IMR-90 (cell line): ENCODE results near the gene PPP3CA. TPM values are rescaled to one million over a fixed set of nuclear protein-coding genes. Genes with fewer than 3 reads are reported as not detected.

Experiments
- ATAC-seq: fragments of 200-7000 bp; cut with Tn5 transposase; 2 replicates; pipeline ENCODE4 v1.9.1; 2020; ENCODE audit warnings: low read depth, mild to moderate bottlenecking, moderate library complexity
- BruUV-seq: library from RNA; stranded (reverse); fragments of 400-500 nt; replicated peaks from 2 replicates; lab custom pipeline; 2021; lab: Mats Ljungman, UMichigan
- CTCF ChIA-PET: fragments of 300-600 bp; formaldehyde crosslinking; extraction: SDS; loops from one replicate; lab custom pipeline; 2021; ENCODE audit warnings: antibody characterized with exemption; lab: Yijun Ruan, JAX
- POLR2A ChIA-PET: fragments of 300-600 bp; sonication (Branson Sonifier 250); formaldehyde crosslinking; loops from one replicate; lab custom pipeline; 2022; ENCODE audit warnings: antibody characterized with exemption; ENCODE audit not compliant: unreplicated experiment; lab: Charles Lee
- DNase-seq: peaks from one replicate; pipeline ENCODE4 v3.0.0; 2013
- H2AFZ ChIP-seq: replicated peaks from 2 replicates; pipeline ENCODE3; 2013; ENCODE audit warnings: low read length, mild to moderate bottlenecking; ENCODE audit not compliant: poor library complexity
- H2AK5ac ChIP-seq: 2 replicates; pipeline ENCODE4 v1.6.1; 2013; ENCODE audit warnings: low read depth, low read length, inconsistent platforms
- H2AK9ac ChIP-seq: replicated peaks from 2 replicates; pipeline ENCODE3; 2013; ENCODE audit warnings: mild to moderate bottlenecking, low read depth, low read length, moderate library complexity; ENCODE audit not compliant: poor library complexity
- H2BK120ac ChIP-seq: 2 replicates; pipeline ENCODE4 v1.6.1; 2013; ENCODE audit warnings: low read depth, low read length, inconsistent platforms
- H2BK15ac ChIP-seq: 3 replicates; pipeline ENCODE4 v1.6.1; 2013; ENCODE audit warnings: low read depth, low read length, inconsistent platforms
- H2BK20ac ChIP-seq: 2 replicates; pipeline ENCODE4 v1.6.1; 2013; ENCODE audit warnings: low read depth, mild to moderate bottlenecking, inconsistent platforms, low read length, moderate library complexity
- H2BK5ac ChIP-seq: 2 replicates; pipeline ENCODE4 v1.6.1; 2013; ENCODE audit warnings: mild to moderate bottlenecking, low read depth, low read length, inconsistent platforms; ENCODE audit not compliant: poor library complexity, severe bottlenecking
- H3K14ac ChIP-seq: replicated peaks from 2 replicates; pipeline ENCODE4 v1.6.1; 2013; ENCODE audit warnings: low read depth, low read length, inconsistent platforms
- H3K18ac ChIP-seq: 2 replicates; pipeline ENCODE4 v1.6.1; 2013; ENCODE audit warnings: low read depth, low read length, control low read depth
- H3K23ac ChIP-seq: 2 replicates; pipeline ENCODE4 v1.6.1; 2013; ENCODE audit warnings: low read depth, low read length, inconsistent platforms
- H3K27ac ChIP-seq: 2 replicates; pipeline ENCODE4 v1.5.1; 2013; ENCODE audit warnings: mild to moderate bottlenecking, control low read depth, low read length; ENCODE audit not compliant: insufficient read depth
- H3K27me3 ChIP-seq: 2 replicates; pipeline ENCODE4 v1.6.1; 2013; ENCODE audit warnings: low read length; ENCODE audit not compliant: control insufficient read depth, insufficient read depth
- H3K36me3 ChIP-seq: 2 replicates; pipeline ENCODE4 v1.6.1; 2013; ENCODE audit warnings: low read length, mixed read lengths; ENCODE audit not compliant: control insufficient read depth, insufficient read depth
- H3K4ac ChIP-seq: 2 replicates; pipeline ENCODE4 v1.6.1; 2013; ENCODE audit warnings: low read depth, low read length, inconsistent platforms
- H3K4me1 ChIP-seq: 2 replicates; pipeline ENCODE4 v1.6.1; 2013; ENCODE audit warnings: low read length, mixed read lengths; ENCODE audit not compliant: control insufficient read depth, insufficient read depth
- H3K4me2 ChIP-seq: 2 replicates; pipeline ENCODE4 v1.6.1; 2013; ENCODE audit warnings: low read depth, mild to moderate bottlenecking, control low read depth, low read length, moderate library complexity
- H3K4me3 ChIP-seq: 2 replicates; pipeline ENCODE4 v1.5.1; 2013; ENCODE audit warnings: low read depth, mild to moderate bottlenecking, control low read depth, low read length, moderate library complexity; ENCODE audit not compliant: insufficient read depth
- H3K56ac ChIP-seq: 2 replicates; pipeline ENCODE4 v1.6.1; 2013; ENCODE audit warnings: low read length, inconsistent platforms; ENCODE audit not compliant: insufficient read depth; ENCODE audit errors: extremely low read depth
- H3K79me1 ChIP-seq, 2 experiments: 2 replicates each; pipeline ENCODE4 v1.6.1; 2013; ENCODE audit warnings: low read length in 2 of 2, inconsistent platforms in 1 of 2, low read depth in 1 of 2
- H3K9ac ChIP-seq: 2 replicates; pipeline ENCODE4 v1.6.1; 2013; ENCODE audit warnings: low read depth, low read length, control low read depth
- H3K9me1 ChIP-seq: 2 replicates; pipeline ENCODE4 v1.6.1; 2013; ENCODE audit warnings: low read length, inconsistent platforms; ENCODE audit not compliant: insufficient read depth
- H3K9me3 ChIP-seq: 2 replicates; pipeline ENCODE4 v1.6.1; 2013; ENCODE audit warnings: low read length; ENCODE audit not compliant: control insufficient read depth, insufficient read depth
- H4K20me1 ChIP-seq: 2 replicates; pipeline ENCODE4 v1.6.1; 2013; ENCODE audit warnings: low read length, inconsistent platforms; ENCODE audit not compliant: insufficient read depth
- H4K5ac ChIP-seq: 2 replicates; pipeline ENCODE4 v1.6.1; 2013; ENCODE audit warnings: mild to moderate bottlenecking, low read depth, low read length, control low read depth
- H4K8ac ChIP-seq, 2 experiments: 2 replicates each; pipeline ENCODE4 v1.6.1; 2013; ENCODE audit warnings: low read depth in 2 of 2, low read length in 2 of 2, control low read depth in 1 of 2, inconsistent platforms in 1 of 2
- H4K91ac ChIP-seq: 2 replicates; pipeline ENCODE4 v1.6.1; 2013; ENCODE audit warnings: low read depth, low read length, inconsistent platforms; ENCODE audit not compliant: insufficient read depth
- BHLHE40 ChIP-seq: fragments of 150-350 bp; IDR thresholded peaks from 2 replicates; pipeline ENCODE4 v1.6.1; 2016; ENCODE audit warnings: mild to moderate bottlenecking, low read depth, low read length
- CEBPB ChIP-seq: IDR thresholded peaks from 2 replicates; pipeline ENCODE4 v1.6.1; 2012; ENCODE audit warnings: low read depth, low read length, improper control_type of control experiment
- ELK1 ChIP-seq: fragments of 150-350 bp; IDR thresholded peaks from 2 replicates; pipeline ENCODE4 v1.6.1; 2016; ENCODE audit warnings: low read depth, mild to moderate bottlenecking, low read length, moderate library complexity, borderline replicate concordance
- FOS ChIP-seq: fragments of 150-350 bp; IDR thresholded peaks from 2 replicates; pipeline ENCODE4 v1.6.1; 2016; ENCODE audit warnings: low read depth, low read length
- MAFK ChIP-seq: IDR thresholded peaks from 2 replicates; pipeline ENCODE4 v1.6.1; 2012; ENCODE audit warnings: low read depth, low read length, improper control_type of control experiment
- MAZ ChIP-seq: IDR thresholded peaks from 2 replicates; pipeline ENCODE4 v1.6.1; 2012; ENCODE audit warnings: low read depth, mild to moderate bottlenecking, low read length, improper control_type of control experiment, moderate library complexity, borderline replicate concordance
- MXI1 ChIP-seq: IDR thresholded peaks from 2 replicates; pipeline ENCODE4 v1.6.1; 2012; ENCODE audit warnings: low read depth, mild to moderate bottlenecking, low read length, moderate library complexity, borderline replicate concordance
- NFE2L2 ChIP-seq: fragments of 150-350 bp; IDR thresholded peaks from 2 replicates; pipeline ENCODE4 v1.6.1; 2016; ENCODE audit warnings: low read depth, mild to moderate bottlenecking, low read length
- POLR2A ChIP-seq: IDR thresholded peaks from 2 replicates; pipeline ENCODE4 v1.6.1; 2012; ENCODE audit warnings: mild to moderate bottlenecking, low read depth, low read length
- RAD21 ChIP-seq: IDR thresholded peaks from 2 replicates; pipeline ENCODE4 v1.6.1; 2012; ENCODE audit warnings: low read length, improper control_type of control experiment
- RCOR1 ChIP-seq: IDR thresholded peaks from 2 replicates; pipeline ENCODE4 v1.6.1; 2012; ENCODE audit warnings: mild to moderate bottlenecking, low read length, improper control_type of control experiment; ENCODE audit not compliant: insufficient replicate concordance
- RFX5 ChIP-seq: IDR thresholded peaks from 2 replicates; pipeline ENCODE4 v1.8.0; 2012; ENCODE audit warnings: low read depth, mild to moderate bottlenecking, low read length, moderate library complexity
- USF2 ChIP-seq: fragments of 150-350 bp; IDR thresholded peaks from 2 replicates; pipeline ENCODE4 v1.6.1; 2017; ENCODE audit warnings: mild to moderate bottlenecking, antibody characterized with exemption, low read length, low read depth
- WGBS, 2 experiments: methylation state at CpG; one replicate each; pipeline versions ENCODE4 v1.1.5 to v1.1.7; 2013; ENCODE audit warnings: missing lambda C conversion rate in 2 of 2; ENCODE audit not compliant: insufficient read length in 1 of 2; ENCODE audit errors: extremely low coverage in 2 of 2; 5-methylcytosine and 5-hydroxymethylcytosine counted together
- dilution Hi-C: fragments of 300-500 bp; cut with HindIII; formaldehyde crosslinking; loops from one replicate; pipeline ENCODE4 v1.14.3; 2018; ENCODE audit warnings: low sequenced_read_pairs; ENCODE audit not compliant: unreplicated experiment
- in situ Hi-C: fragments of 300-500 bp; cut with MboI; formaldehyde crosslinking; loops from 3 replicates; pipeline ENCODE4 v1.14.3; 2019; ENCODE audit warnings: low sequenced_read_pairs, inconsistent platforms, mixed read lengths
- intact Hi-C: fragments of 100-400 bp; cut with micrococcal nuclease; formaldehyde crosslinking; loops from 2 replicates; pipeline ENCODE4 v1.10.0; 2022
- polyA plus RNA-seq, 3 experiments: library from polyadenylated mRNA; depleted of rRNA; stranded (reverse); fragments of >200 nt; gene quantifications; 2 replicates each; pipeline ENCODE4 v1.2.3, GENCODE V29; 2012; ENCODE audit warnings: low replicate concordance in 1 of 3
- total RNA-seq: library from RNA; depleted of rRNA; stranded (reverse); fragments of >200 nt; gene quantifications from 2 replicates; pipeline ENCODE4 v1.2.3, GENCODE V29; 2012

Gene PPP3CA
- total and polyA plus RNA-seq, 2 of the 4 experiments (the other 2 are of a cell fraction) = 14.5 to 48.6 TPM

GRCh38 chr4:101291198-101291597 lies 56.1 kb downstream of the PPP3CA start:
- dilution Hi-C loops (no loop called here), intact Hi-C loops (no loop called here), in situ Hi-C loops (no loop called here)
- no peak overlapping the region for H3K56ac ChIP-seq
- peaks cover 5% of the 10 kb centered on the region for H3K4me1 ChIP-seq
- ATAC-seq (no peak), DNase-seq (no peak)
- no peak overlapping the region for H2BK5ac ChIP-seq
- H3K27ac ChIP-seq = no peak overlapping the region
- no peak overlapping the region for H2BK15ac ChIP-seq
- H3K18ac ChIP-seq = no peak overlapping the region
- H2AK5ac ChIP-seq = no peak overlapping the region
- H4K5ac ChIP-seq = no peak overlapping the region
- no peak overlapping the region for H2AFZ ChIP-seq
- H3K27me3 ChIP-seq = no peaks in the 10 kb centered on the region
- no peak overlapping the region for H3K4me2 ChIP-seq
- H4K8ac ChIP-seq = no peak overlapping the region
- no peak overlapping the region for H3K4me3 ChIP-seq
- TF ChIP-seq RAD21 (no peak), RCOR1 (no peak), NFE2L2 (no peak), USF2 (no peak), BHLHE40 (no peak), ELK1 (no peak), FOS (no peak), RFX5 (no peak), MAFK (no peak), MXI1 (no peak), MAZ (no peak), POLR2A (no peak), CEBPB (no peak)
- no peak overlapping the region for H4K91ac ChIP-seq
- no peak overlapping the region for H2AK9ac ChIP-seq
- peaks cover 42 to 52% of the 10 kb centered on the region in 2 experiments for H3K79me1 ChIP-seq
- peaks cover 8% of the 10 kb centered on the region for H3K9me1 ChIP-seq
- H3K23ac ChIP-seq = no peak overlapping the region
- peaks cover 37% of the 10 kb centered on the region for H4K20me1 ChIP-seq
- no peak overlapping the region for H3K4ac ChIP-seq
- no peaks in the 10 kb centered on the region for H3K9me3 ChIP-seq
- H3K14ac ChIP-seq = no peak overlapping the region
- CTCF ChIA-PET = interaction anchor here (0.6 to 1.7 kb wide), 2 partner anchors 9 to 730 kb away, joined by 3 to 4 read pairs; no protein-coding TSS in a partner anchor
- no peak overlapping the region for H2BK120ac ChIP-seq
- H2BK20ac ChIP-seq = no peak overlapping the region
- H3K36me3 ChIP-seq = no peaks in the 10 kb centered on the region
- no peak overlapping the region for H3K9ac ChIP-seq
- POLR2A ChIA-PET = no interaction called here
- no TSS peak for BruUV-seq
- WGBS, 2 experiments = no CpG with 5 or more reads among the region's 1 CpG
